Suprapubic skin (tissue), 3 donors: Measurements from ENCODE around the gene SLC38A10.

Source experiments
- POLR2AphosphoS5 ChIP-seq, 3 donors: sonication (generic); formaldehyde crosslinking; IDR thresholded peaks; one replicate each; pipeline ENCODE4 v1.6.1; 2017; ENCODE audit warnings: antibody characterized with exemption in 3 of 3
- TF ChIP-seq, protein P1 (sequence below), 2 donors: fragments of 200-600 bp in 1 of 2; fragments of 450-650 bp in 1 of 2; sonication (generic) in 1 of 2; IDR thresholded peaks; one replicate each; pipeline ENCODE4 v1.5.1; 2016 to 2019; ENCODE audit warnings: antibody characterized with exemption in 2 of 2, mild to moderate bottlenecking in 1 of 2, moderate library complexity in 1 of 2

DNA sequence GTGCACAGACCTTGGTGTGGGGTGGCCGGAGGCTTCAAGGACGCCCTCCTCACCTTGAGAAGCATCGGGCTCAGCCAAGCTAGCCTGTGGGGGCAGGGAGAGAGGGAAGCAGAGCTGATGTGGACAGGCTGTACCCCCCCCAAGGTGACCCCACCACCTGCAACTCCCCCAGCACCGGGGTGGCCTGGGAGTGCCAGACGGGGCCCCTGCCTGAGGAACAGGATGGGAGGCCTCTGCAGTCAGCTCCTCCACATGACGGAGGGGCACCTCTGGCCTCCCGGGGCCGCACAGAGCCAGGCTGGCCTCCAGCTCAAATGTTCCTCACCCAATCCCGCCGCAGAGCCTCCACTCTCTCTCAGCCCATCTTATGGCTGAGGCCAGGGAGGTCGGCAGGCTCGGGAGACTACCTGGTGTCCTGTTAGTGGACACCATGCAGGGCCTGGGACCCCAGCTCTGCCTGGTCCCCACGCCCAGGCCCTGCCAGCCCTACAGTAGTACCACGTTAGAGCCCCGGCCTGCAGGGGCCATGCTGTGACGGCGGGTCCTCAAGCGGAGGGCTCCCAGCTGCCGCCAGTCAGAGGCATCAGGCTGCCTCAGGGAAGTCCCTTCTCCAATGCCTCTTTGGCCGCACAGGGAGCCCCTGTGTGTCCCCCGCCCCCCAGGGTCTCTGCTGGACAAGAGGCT is 19.4 kb upstream of the SLC38A10 start:
- TF ChIP-seq, protein P1, sequence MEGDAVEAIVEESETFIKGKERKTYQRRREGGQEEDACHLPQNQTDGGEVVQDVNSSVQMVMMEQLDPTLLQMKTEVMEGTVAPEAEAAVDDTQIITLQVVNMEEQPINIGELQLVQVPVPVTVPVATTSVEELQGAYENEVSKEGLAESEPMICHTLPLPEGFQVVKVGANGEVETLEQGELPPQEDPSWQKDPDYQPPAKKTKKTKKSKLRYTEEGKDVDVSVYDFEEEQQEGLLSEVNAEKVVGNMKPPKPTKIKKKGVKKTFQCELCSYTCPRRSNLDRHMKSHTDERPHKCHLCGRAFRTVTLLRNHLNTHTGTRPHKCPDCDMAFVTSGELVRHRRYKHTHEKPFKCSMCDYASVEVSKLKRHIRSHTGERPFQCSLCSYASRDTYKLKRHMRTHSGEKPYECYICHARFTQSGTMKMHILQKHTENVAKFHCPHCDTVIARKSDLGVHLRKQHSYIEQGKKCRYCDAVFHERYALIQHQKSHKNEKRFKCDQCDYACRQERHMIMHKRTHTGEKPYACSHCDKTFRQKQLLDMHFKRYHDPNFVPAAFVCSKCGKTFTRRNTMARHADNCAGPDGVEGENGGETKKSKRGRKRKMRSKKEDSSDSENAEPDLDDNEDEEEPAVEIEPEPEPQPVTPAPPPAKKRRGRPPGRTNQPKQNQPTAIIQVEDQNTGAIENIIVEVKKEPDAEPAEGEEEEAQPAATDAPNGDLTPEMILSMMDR (IDR thresholded peaks at IDR 0.05): no peak
- no peak for TF ChIP-seq POLR2AphosphoS5 (IDR thresholded peaks at IDR 0.05)
